Right atrium auricular region (tissue), 2 donors: ENCODE measurements around the gene MRPL32. TPM values are rescaled to one million over a fixed set of nuclear protein-coding genes. Genes with fewer than 3 reads are reported as not detected.

Experiments used
- DNase-seq: peaks from one replicate; pipeline ENCODE4 v3.0.0-alpha.2; 2019; ENCODE audit warnings: low spot score
- H3K27ac ChIP-seq, 2 donors: fragments of 200-600 bp; sonication (generic); 1 replicate in 1 of 2; 2 replicates in 1 of 2; pipeline ENCODE4 v1.5.1; 2016 to 2019
- H3K27me3 ChIP-seq, 2 donors: fragments of 200-600 bp; sonication (generic); one replicate each; pipeline versions ENCODE4 v1.5.1 to v1.6.0; 2017 to 2019
- H3K36me3 ChIP-seq: fragments of 200-600 bp; sonication (generic); one replicate; pipeline ENCODE4 v1.5.1; 2016
- H3K4me1 ChIP-seq, 2 donors: fragments of 200-600 bp; sonication (generic); one replicate each; pipeline versions ENCODE4 v1.5.1 to v1.6.0; 2017 to 2019
- H3K4me3 ChIP-seq, 2 donors: fragments of 200-600 bp; sonication (generic); 1 replicate in 1 of 2; 2 replicates in 1 of 2; pipeline ENCODE4 v1.5.1; 2017 to 2019; ENCODE audit warnings: mild to moderate bottlenecking in 1 of 2, moderate library complexity in 1 of 2
- H3K9me3 ChIP-seq, 2 donors: fragments of 200-600 bp; sonication (generic); one replicate each; pipeline ENCODE4 v1.5.1; 2019
- total RNA-seq, 2 donors: library from RNA; depleted of rRNA; stranded (reverse); fragments of >200 nt; gene quantifications; one replicate each; pipeline ENCODE4 v1.1.0, GENCODE V29; 2016
- TF ChIP-seq, protein P1 (sequence below), 2 donors: fragments of 200-600 bp; sonication (generic); IDR thresholded peaks; one replicate each; pipeline ENCODE4 v1.5.1; 2019; ENCODE audit warnings: antibody characterized with exemption in 2 of 2

The MRPL32 gene
- total RNA-seq, 2 donors from 2014 or later, result 36.1 to 53.1 TPM

- TF ChIP-seq, protein P1, sequence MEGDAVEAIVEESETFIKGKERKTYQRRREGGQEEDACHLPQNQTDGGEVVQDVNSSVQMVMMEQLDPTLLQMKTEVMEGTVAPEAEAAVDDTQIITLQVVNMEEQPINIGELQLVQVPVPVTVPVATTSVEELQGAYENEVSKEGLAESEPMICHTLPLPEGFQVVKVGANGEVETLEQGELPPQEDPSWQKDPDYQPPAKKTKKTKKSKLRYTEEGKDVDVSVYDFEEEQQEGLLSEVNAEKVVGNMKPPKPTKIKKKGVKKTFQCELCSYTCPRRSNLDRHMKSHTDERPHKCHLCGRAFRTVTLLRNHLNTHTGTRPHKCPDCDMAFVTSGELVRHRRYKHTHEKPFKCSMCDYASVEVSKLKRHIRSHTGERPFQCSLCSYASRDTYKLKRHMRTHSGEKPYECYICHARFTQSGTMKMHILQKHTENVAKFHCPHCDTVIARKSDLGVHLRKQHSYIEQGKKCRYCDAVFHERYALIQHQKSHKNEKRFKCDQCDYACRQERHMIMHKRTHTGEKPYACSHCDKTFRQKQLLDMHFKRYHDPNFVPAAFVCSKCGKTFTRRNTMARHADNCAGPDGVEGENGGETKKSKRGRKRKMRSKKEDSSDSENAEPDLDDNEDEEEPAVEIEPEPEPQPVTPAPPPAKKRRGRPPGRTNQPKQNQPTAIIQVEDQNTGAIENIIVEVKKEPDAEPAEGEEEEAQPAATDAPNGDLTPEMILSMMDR (IDR thresholded peaks at IDR 0.05), result no peak
- H3K27ac ChIP-seq, result no peak overlapping the region
- no peaks in the 10 kb centered on the region for H3K36me3 ChIP-seq
- no peak overlapping the region for H3K4me3 ChIP-seq
- no peaks in the 10 kb centered on the region for H3K4me1 ChIP-seq
- H3K9me3 ChIP-seq, result no peaks in the 10 kb centered on the region
- no peak for DNase-seq
- H3K27me3 ChIP-seq, result no peaks in the 10 kb centered on the region
These were observed 27.4 kb downstream of the MRPL32 start for GRCh38 chr7:42959549-42959948.

DNA sequence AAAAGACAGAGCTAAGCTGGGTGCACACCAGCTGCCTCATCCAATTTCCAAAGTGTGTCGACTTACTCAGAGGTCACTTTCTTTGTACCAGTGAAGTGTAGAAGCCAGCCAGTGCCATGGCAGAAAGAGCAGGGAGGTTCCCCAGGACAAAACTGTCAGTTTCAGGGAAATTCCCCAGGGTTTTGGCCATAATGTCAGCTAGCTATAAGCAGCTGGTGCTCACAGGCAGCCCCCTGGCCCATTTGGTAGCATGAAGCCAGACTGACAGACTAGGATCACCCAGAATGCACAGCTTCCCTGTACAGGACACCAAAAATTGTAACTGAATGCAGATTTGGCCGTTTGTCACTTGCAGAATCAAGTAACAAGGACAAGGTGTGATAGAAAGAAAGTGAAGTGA lies 28.6 kb downstream of the MRPL32 start:
- Histone ChIP-seq H3K9me3 (no peaks in the 10 kb centered on the region), H3K4me1 (no peaks in the 10 kb centered on the region), H3K36me3 (no peaks in the 10 kb centered on the region), H3K27me3 (no peaks in the 10 kb centered on the region), H3K27ac (no peak overlapping the region), H3K4me3 (no peak overlapping the region)
- TF ChIP-seq, protein P1 (IDR thresholded peaks at IDR 0.05), result no peak
- DNase-seq, result no peak

- no peaks in the 10 kb centered on the region for H3K36me3 ChIP-seq
- H3K27ac ChIP-seq, result no peak overlapping the region
- H3K9me3 ChIP-seq, result no peaks in the 10 kb centered on the region
- H3K4me1 ChIP-seq, result no peaks in the 10 kb centered on the region
- TF ChIP-seq, protein P1 (IDR thresholded peaks at IDR 0.05), result no peak
- H3K27me3 ChIP-seq, result no peaks in the 10 kb centered on the region
- H3K4me3 ChIP-seq, result no peak overlapping the region
- no peak for DNase-seq
These were observed 29.0 kb downstream of the MRPL32 start for GRCh38 chr7:42961170-42961569.

DNA sequence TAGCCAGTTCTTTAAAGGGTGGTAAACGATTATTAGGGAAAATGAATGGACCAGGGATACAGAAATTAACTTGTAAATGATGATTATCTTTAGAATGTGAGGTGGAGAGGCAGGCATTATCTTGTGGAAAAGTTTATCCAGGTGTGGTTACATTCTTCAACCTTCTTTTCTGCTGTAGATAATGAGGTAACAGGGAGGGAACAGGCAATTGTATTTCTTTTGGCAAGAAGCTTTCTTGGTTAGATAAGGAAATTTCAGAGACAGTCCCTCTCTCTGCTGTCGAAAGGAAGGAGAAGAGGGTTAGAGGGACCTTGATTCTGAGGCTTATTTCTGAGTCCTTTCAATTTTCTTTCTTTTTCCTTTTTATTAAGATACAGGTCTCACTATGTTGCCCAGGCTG lies 32.1 kb downstream of the MRPL32 start:
- no peaks in the 10 kb centered on the region for H3K36me3 ChIP-seq
- no peaks in the 10 kb centered on the region for H3K27me3 ChIP-seq
- H3K4me1 ChIP-seq, result no peaks in the 10 kb centered on the region
- H3K4me3 ChIP-seq, result no peak overlapping the region
- no peaks in the 10 kb centered on the region for H3K9me3 ChIP-seq
- TF ChIP-seq, protein P1 (IDR thresholded peaks at IDR 0.05), result no peak
- no peak for DNase-seq
- no peak overlapping the region for H3K27ac ChIP-seq

DNA sequence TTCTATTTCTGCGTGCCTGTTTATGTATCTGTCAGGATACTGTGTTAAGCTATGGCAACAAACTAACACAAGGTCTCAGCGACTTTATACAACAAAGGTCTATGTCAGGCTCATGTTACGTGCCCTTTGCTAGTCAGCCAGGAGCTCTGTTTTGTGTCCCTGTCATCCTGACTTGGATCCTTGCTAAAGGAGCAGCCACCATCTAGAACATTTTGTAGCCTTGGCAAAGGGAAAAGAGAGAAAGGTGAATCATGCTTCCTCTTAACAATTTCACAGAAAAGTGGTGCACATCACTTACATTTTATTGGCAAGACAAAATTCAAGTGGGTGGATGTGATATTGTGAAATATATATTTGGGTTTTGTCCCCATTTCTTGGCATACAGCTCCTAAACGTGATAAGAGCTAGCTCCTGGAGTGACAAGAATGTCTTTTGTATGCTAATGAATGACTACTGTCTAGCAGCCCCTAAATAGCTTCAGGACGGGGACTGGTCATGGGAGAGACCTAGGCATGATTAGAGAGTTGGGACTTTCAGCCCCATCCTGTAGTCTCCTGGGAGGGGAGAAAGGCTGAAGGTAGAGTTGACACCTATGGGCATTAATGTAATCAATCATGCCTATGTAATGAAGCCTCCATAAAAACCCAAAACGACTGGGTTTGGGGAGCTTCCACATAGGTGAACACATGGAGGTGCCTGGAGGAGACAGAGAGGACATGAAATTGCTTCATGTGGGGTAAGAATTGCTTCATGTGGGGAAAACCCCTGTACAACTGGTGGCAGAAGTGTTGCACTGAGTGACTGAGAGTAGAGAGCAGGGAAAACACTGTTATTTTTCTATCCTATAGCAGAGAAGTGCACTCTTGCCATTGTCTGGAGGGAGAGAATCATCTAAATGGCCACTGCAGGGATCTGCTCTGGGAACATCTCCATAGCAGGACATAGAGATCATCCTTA lies 33.0 kb downstream of the MRPL32 start:
- Histone ChIP-seq H3K9me3 (no peaks in the 10 kb centered on the region), H3K36me3 (no peaks in the 10 kb centered on the region), H3K4me3 (no peak overlapping the region), H3K4me1 (no peaks in the 10 kb centered on the region), H3K27ac (no peak overlapping the region), H3K27me3 (no peaks in the 10 kb centered on the region)
- no peak for DNase-seq
- TF ChIP-seq, protein P1 (IDR thresholded peaks at IDR 0.05), result no peak
